DND-41 (cell line): Measurements from ENCODE around the gene PLGRKT.

ENCODE experiments used
- EZH2 ChIP-seq: IDR thresholded peaks from 3 replicates; pipeline ENCODE4 v1.6.1; 2012; ENCODE audit warnings: borderline replicate concordance, low read depth, mild to moderate bottlenecking, moderate library complexity, low read length, inconsistent platforms; ENCODE audit not compliant: severe bottlenecking
- TF ChIP-seq, protein P1 (sequence below): IDR thresholded peaks from 2 replicates; pipeline ENCODE4 v1.5.1; 2012; ENCODE audit warnings: borderline replicate concordance, low read length, moderate library complexity, mild to moderate bottlenecking; ENCODE audit not compliant: poor library complexity, severe bottlenecking; ENCODE audit errors: extremely low read depth

- TF ChIP-seq, protein P1, sequence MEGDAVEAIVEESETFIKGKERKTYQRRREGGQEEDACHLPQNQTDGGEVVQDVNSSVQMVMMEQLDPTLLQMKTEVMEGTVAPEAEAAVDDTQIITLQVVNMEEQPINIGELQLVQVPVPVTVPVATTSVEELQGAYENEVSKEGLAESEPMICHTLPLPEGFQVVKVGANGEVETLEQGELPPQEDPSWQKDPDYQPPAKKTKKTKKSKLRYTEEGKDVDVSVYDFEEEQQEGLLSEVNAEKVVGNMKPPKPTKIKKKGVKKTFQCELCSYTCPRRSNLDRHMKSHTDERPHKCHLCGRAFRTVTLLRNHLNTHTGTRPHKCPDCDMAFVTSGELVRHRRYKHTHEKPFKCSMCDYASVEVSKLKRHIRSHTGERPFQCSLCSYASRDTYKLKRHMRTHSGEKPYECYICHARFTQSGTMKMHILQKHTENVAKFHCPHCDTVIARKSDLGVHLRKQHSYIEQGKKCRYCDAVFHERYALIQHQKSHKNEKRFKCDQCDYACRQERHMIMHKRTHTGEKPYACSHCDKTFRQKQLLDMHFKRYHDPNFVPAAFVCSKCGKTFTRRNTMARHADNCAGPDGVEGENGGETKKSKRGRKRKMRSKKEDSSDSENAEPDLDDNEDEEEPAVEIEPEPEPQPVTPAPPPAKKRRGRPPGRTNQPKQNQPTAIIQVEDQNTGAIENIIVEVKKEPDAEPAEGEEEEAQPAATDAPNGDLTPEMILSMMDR, result no peak
- no peak for TF ChIP-seq EZH2
Measured at GRCh38 chr9:5375790-5376477, 61.8 kb downstream of the PLGRKT start.
